T-helper 2 cell (primary cell): ENCODE measurements around the gene AP3M1.
A peak's percentile ranks its signal among the peaks of the same experiment; 100 is the strongest.
"Not testable (repeated sequence)": the region's sequence is repeated elsewhere in the genome, so short reads cannot be mapped to it uniquely, and the experiment has no call there.

Source experiments
- DNase-seq, 5 experiments: peaks; one replicate each; pipeline versions ENCODE4 v3.0.0 to v3.0.0-alpha.2; 2012 to 2022

Gene AP3M1

GRCh38 chr10:74160013-74160412 lies 9.4 kb upstream of the AP3M1 start:
- no peak for DNase-seq

- no peak for DNase-seq
These were observed 6.3 kb upstream of the AP3M1 start for GRCh38 chr10:74156919-74157289.

GRCh38 chr10:74153676-74154075 lies 3.0 kb upstream of the AP3M1 start:
- no peak for DNase-seq

GRCh38 chr10:74153123-74153522 lies 2.5 kb upstream of the AP3M1 start:
- DNase-seq = no peak

GRCh38 chr10:74151879-74152722 lies 1.5 kb upstream of the AP3M1 start:
- no peak for DNase-seq

GRCh38 chr10:74150990-74151878 lies 606 bp upstream of the AP3M1 start, which contains the start of gene ADK:
TSS of gene ADK (plus strand) at chr10:74151221. CDS start at chr10:74151279, 58 bp downstream.
- DNase-seq = peak; percentile 98 to 100 (median 100)

GRCh38 chr10:74146980-74147379 lies 3.6 kb downstream of the AP3M1 start:
- DNase-seq = not testable (repeated sequence)

- DNase-seq = no peak
These were observed 5.5 kb downstream of the AP3M1 start for GRCh38 chr10:74145133-74145532.

GRCh38 chr10:74140553-74140952 lies 10.1 kb downstream of the AP3M1 start:
- DNase-seq = no peak

GRCh38 chr10:74139981-74140380 lies 10.6 kb downstream of the AP3M1 start:
- no peak for DNase-seq

GRCh38 chr10:74138596-74138995 lies 12.0 kb downstream of the AP3M1 start:
- not testable (repeated sequence) for DNase-seq

GRCh38 chr10:74137992-74138391 lies 12.6 kb downstream of the AP3M1 start:
- DNase-seq = no peak

GRCh38 chr10:74135452-74135851 lies 15.2 kb downstream of the AP3M1 start:
- no peak for DNase-seq

GRCh38 chr10:74133923-74134820 lies 16.5 kb downstream of the AP3M1 start:
- DNase-seq = no peak

- DNase-seq = no peak
These were observed 27.5 kb downstream of the AP3M1 start for GRCh38 chr10:74123081-74123480.

GRCh38 chr10:74122060-74122459 lies 28.6 kb downstream of the AP3M1 start:
- no peak for DNase-seq

GRCh38 chr10:74121368-74121767 lies 29.3 kb downstream of the AP3M1 start:
- no peak for DNase-seq

- DNase-seq = no peak
These were observed 29.7 kb downstream of the AP3M1 start for GRCh38 chr10:74120911-74121310.

GRCh38 chr10:74118804-74119203 lies 31.8 kb downstream of the AP3M1 start:
- DNase-seq = no peak

GRCh38 chr10:74117738-74118137 lies 32.9 kb downstream of the AP3M1 start:
- no peak for DNase-seq

GRCh38 chr10:74114041-74114448 lies 36.6 kb downstream of the AP3M1 start:
- no peak for DNase-seq

GRCh38 chr10:74113546-74113945 lies 37.1 kb downstream of the AP3M1 start:
- DNase-seq = no peak

- DNase-seq = no peak
These were observed 38.8 kb downstream of the AP3M1 start for GRCh38 chr10:74111799-74112198.
